ENCODE results near the gene TTL. TPM values are rescaled to one million over a fixed set of nuclear protein-coding genes. Genes with fewer than 3 reads are reported as not detected.
A peak's percentile ranks its signal among the peaks of the same experiment; 100 is the strongest.

The TTL gene
- polyA plus RNA-seq, 3 donors: 2.7 to 13.9 (median 5.4) TPM

GRCh38 chr2:112528541-112528940 lies 46.6 kb downstream of the TTL start:
- H3K79me2 ChIP-seq (ENCODE audit: insufficient read depth, low read length): no peaks in the 10 kb centered on the region
- H3K27ac ChIP-seq (ENCODE audit: low read depth in 1 of 2, low read length in 2 of 2): no peak overlapping the region
- Mint-ChIP-seq H3K4me1 (peaks cover 17% of the 10 kb centered on the region), H3K4me3 (no peak overlapping the region), H3K27ac (peak overlapping the region in 1 of 7 donors; percentile 77), H3K27me3 (ENCODE audit: low read depth in 3 of 3) (no peaks in the 10 kb centered on the region), H3K9me3 (peaks cover 0 to 3% (median 0%) of the 10 kb centered on the region in 7 donors), H3K36me3 (peaks cover 64 to 78% of the 10 kb centered on the region in 2 donors)
- H3K4me2 ChIP-seq (replicated peaks; ENCODE audit: extremely low read depth, low read length, poor library complexity, severe bottlenecking): no peak overlapping the region
- peaks cover 21 to 60% of the 10 kb centered on the region in 2 donors for H3K36me3 ChIP-seq (replicated peaks in 1 of 2; ENCODE audit: control insufficient read depth in 1 of 2, insufficient read depth in 2 of 2, low read length in 2 of 2)
- no peaks in the 10 kb centered on the region for H3K27me3 ChIP-seq (ENCODE audit: control insufficient read depth in 2 of 2, insufficient read depth in 2 of 2, low read length in 2 of 2)
- 87% methylated on average over 5 of the region's 5 CpGs for WGBS (ENCODE audit: insufficient coverage)
- peaks cover 12 to 15% of the 10 kb centered on the region in 2 donors for H3K4me1 ChIP-seq (ENCODE audit: control insufficient read depth in 1 of 2, insufficient read depth in 2 of 2, low read length in 2 of 2)
- TF ChIP-seq, protein P1, sequence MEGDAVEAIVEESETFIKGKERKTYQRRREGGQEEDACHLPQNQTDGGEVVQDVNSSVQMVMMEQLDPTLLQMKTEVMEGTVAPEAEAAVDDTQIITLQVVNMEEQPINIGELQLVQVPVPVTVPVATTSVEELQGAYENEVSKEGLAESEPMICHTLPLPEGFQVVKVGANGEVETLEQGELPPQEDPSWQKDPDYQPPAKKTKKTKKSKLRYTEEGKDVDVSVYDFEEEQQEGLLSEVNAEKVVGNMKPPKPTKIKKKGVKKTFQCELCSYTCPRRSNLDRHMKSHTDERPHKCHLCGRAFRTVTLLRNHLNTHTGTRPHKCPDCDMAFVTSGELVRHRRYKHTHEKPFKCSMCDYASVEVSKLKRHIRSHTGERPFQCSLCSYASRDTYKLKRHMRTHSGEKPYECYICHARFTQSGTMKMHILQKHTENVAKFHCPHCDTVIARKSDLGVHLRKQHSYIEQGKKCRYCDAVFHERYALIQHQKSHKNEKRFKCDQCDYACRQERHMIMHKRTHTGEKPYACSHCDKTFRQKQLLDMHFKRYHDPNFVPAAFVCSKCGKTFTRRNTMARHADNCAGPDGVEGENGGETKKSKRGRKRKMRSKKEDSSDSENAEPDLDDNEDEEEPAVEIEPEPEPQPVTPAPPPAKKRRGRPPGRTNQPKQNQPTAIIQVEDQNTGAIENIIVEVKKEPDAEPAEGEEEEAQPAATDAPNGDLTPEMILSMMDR (IDR thresholded peaks at IDR 0.05): no peak
- no peak overlapping the region for H2AFZ ChIP-seq (ENCODE audit: insufficient read depth, low read depth, low read length, poor library complexity, severe bottlenecking)
- H3K9ac ChIP-seq (ENCODE audit: insufficient read depth, low read length, poor library complexity, severe bottlenecking): no peak overlapping the region
- no peaks in the 10 kb centered on the region for H4K20me1 ChIP-seq (ENCODE audit: insufficient read depth, low read length)
- no peaks in the 10 kb centered on the region for H3K9me3 ChIP-seq (replicated peaks in 1 of 2; ENCODE audit: control insufficient read depth in 1 of 2, insufficient read depth in 1 of 2, low read length in 2 of 2)
- no peak overlapping the region for H3K4me3 ChIP-seq (replicated peaks in 1 of 3; ENCODE audit: low read depth in 2 of 3, low read length in 3 of 3)
- DNase-seq: no peak
- intact Hi-C loops (cut with micrococcal nuclease): no loop called here

DNA sequence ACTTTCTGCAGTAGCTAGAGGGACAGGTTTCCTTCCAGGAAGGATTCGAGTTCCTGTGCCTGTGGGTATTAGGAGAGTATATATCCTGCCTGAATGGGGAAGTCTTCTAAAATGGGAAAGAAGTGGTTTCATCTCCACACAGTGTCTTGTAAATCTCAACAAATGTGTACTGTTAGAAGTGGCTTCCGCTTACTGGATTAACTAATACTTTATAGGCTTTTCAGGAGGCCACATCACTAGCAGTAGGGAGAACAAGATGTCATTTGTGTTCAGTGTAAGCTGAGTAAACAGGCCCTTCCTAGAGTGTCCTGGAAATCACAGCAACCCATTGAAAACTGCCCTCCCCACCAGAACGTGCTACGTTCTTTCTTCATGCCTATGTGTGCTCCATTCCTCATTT lies 47.8 kb downstream of the TTL start:
- Histone ChIP-seq H3K4me2 (replicated peaks; ENCODE audit: extremely low read depth, low read length, poor library complexity, severe bottlenecking) (no peak overlapping the region), H3K4me3 (replicated peaks in 1 of 3; ENCODE audit: low read depth in 2 of 3, low read length in 3 of 3) (no peak overlapping the region), H3K27ac (ENCODE audit: low read depth in 1 of 2, low read length in 2 of 2) (peak overlapping the region in 1 of 2 donors; percentile 60), H4K20me1 (ENCODE audit: insufficient read depth, low read length) (no peaks in the 10 kb centered on the region), H3K36me3 (replicated peaks in 1 of 2; ENCODE audit: control insufficient read depth in 1 of 2, insufficient read depth in 2 of 2, low read length in 2 of 2) (peaks cover 19 to 60% of the 10 kb centered on the region in 2 donors), H3K4me1 (ENCODE audit: control insufficient read depth in 1 of 2, insufficient read depth in 2 of 2, low read length in 2 of 2) (peaks cover 12 to 15% of the 10 kb centered on the region in 2 donors), H3K79me2 (ENCODE audit: insufficient read depth, low read length) (no peaks in the 10 kb centered on the region), H3K27me3 (ENCODE audit: control insufficient read depth in 2 of 2, insufficient read depth in 2 of 2, low read length in 2 of 2) (no peaks in the 10 kb centered on the region), H3K9me3 (replicated peaks in 1 of 2; ENCODE audit: control insufficient read depth in 1 of 2, insufficient read depth in 1 of 2, low read length in 2 of 2) (no peaks in the 10 kb centered on the region), H3K9ac (ENCODE audit: insufficient read depth, low read length, poor library complexity, severe bottlenecking) (no peak overlapping the region), H2AFZ (ENCODE audit: insufficient read depth, low read depth, low read length, poor library complexity, severe bottlenecking) (no peak overlapping the region)
- intact Hi-C loops (cut with micrococcal nuclease): no loop called here
- DNase-seq: peak in 2 of 3 donors; percentile 17
- Mint-ChIP-seq H3K27me3 (ENCODE audit: low read depth in 3 of 3) (no peaks in the 10 kb centered on the region), H3K4me3 (no peak overlapping the region), H3K4me1 (peaks cover 17% of the 10 kb centered on the region), H3K27ac (peak overlapping the region in 6 of 7 donors; percentile 30 to 72 (median 60)), H3K9me3 (no peaks in the 10 kb centered on the region), H3K36me3 (peaks cover 61 to 74% of the 10 kb centered on the region in 2 donors)
- TF ChIP-seq, protein P1 (IDR thresholded peaks at IDR 0.05): no peak
- WGBS (ENCODE audit: insufficient coverage): no CpG with 5 or more reads among the region's 4 CpGs

Data from CD14-positive monocyte (primary cell).